ENCODE measurements around the gene EYA3.
A peak's percentile ranks its signal among the peaks of the same experiment; 100 is the strongest.

Gene EYA3

GRCh38 chr1:28112388-28113241 is 24.2 kb upstream of the EYA3 start:
- TF ChIP-seq ARNTL (CRISPR knock-in tag; IDR thresholded peaks at IDR 0.05; ENCODE audit: borderline replicate concordance, low read depth) (no peak), BACH2 (CRISPR knock-in tag; IDR thresholded peaks at IDR 0.05; ENCODE audit: borderline replicate concordance) (no peak), TCF4 (CRISPR knock-in tag; IDR thresholded peaks at IDR 0.05; ENCODE audit: borderline replicate concordance) (no peak), OSR1 (CRISPR knock-in tag; IDR thresholded peaks at IDR 0.05) (no peak), ZFP3 (CRISPR knock-in tag; IDR thresholded peaks at IDR 0.05) (no peak), ISL1 (CRISPR knock-in tag; IDR thresholded peaks at IDR 0.05) (no peak), PATZ1 (CRISPR knock-in tag; IDR thresholded peaks at IDR 0.05; ENCODE audit: borderline replicate concordance) (no peak), ZNF565 (CRISPR knock-in tag; conservative IDR thresholded peaks at IDR 0.05; ENCODE audit: low read depth) (no peak), ZNF70 (CRISPR knock-in tag; IDR thresholded peaks at IDR 0.05) (no peak), ZNF8 (CRISPR knock-in tag; IDR thresholded peaks at IDR 0.05) (no peak)
- TF ChIP-seq, protein P1, sequence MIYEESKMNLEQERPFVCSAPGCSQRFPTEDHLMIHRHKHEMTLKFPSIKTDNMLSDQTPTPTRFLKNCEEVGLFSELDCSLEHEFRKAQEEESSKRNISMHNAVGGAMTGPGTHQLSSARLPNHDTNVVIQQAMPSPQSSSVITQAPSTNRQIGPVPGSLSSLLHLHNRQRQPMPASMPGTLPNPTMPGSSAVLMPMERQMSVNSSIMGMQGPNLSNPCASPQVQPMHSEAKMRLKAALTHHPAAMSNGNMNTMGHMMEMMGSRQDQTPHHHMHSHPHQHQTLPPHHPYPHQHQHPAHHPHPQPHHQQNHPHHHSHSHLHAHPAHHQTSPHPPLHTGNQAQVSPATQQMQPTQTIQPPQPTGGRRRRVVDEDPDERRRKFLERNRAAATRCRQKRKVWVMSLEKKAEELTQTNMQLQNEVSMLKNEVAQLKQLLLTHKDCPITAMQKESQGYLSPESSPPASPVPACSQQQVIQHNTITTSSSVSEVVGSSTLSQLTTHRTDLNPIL (CRISPR knock-in tag; IDR thresholded peaks at IDR 0.05; ENCODE audit: low read depth): no peak
- ATAC-seq: peak; percentile 36; the same call in 2 of the 3 replicates

- no peak for ATAC-seq
- TF ChIP-seq GLIS3 (CRISPR knock-in tag; IDR thresholded peaks at IDR 0.05): no peak
- no peak for TF ChIP-seq CSRNP3 (CRISPR knock-in tag; IDR thresholded peaks at IDR 0.05)
Observed at GRCh38 chr1:28111157-28111556, 22.7 kb upstream of the EYA3 start.

- ATAC-seq: no peak
- no peak for TF ChIP-seq ESRRG (CRISPR knock-in tag; IDR thresholded peaks at IDR 0.05)
- no peak for TF ChIP-seq ZNF565 (CRISPR knock-in tag; conservative IDR thresholded peaks at IDR 0.05; ENCODE audit: low read depth)
- TF ChIP-seq ARNTL (CRISPR knock-in tag; IDR thresholded peaks at IDR 0.05; ENCODE audit: borderline replicate concordance, low read depth): no peak
- no peak for TF ChIP-seq BACH2 (CRISPR knock-in tag; IDR thresholded peaks at IDR 0.05; ENCODE audit: borderline replicate concordance)
- TF ChIP-seq TCF4 (CRISPR knock-in tag; IDR thresholded peaks at IDR 0.05; ENCODE audit: borderline replicate concordance): no peak
- no peak for TF ChIP-seq GLIS3 (CRISPR knock-in tag; IDR thresholded peaks at IDR 0.05)
- TF ChIP-seq, protein P2, sequence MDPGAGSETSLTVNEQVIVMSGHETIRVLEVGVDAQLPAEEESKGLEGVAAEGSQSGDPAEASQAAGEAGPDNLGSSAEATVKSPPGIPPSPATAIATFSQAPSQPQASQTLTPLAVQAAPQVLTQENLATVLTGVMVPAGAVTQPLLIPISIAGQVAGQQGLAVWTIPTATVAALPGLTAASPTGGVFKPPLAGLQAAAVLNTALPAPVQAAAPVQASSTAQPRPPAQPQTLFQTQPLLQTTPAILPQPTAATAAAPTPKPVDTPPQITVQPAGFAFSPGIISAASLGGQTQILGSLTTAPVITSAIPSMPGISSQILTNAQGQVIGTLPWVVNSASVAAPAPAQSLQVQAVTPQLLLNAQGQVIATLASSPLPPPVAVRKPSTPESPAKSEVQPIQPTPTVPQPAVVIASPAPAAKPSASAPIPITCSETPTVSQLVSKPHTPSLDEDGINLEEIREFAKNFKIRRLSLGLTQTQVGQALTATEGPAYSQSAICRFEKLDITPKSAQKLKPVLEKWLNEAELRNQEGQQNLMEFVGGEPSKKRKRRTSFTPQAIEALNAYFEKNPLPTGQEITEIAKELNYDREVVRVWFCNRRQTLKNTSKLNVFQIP (CRISPR knock-in tag; IDR thresholded peaks at IDR 0.05; ENCODE audit: borderline replicate concordance, low read depth): no peak
- TF ChIP-seq ZC3H10 (CRISPR knock-in tag; IDR thresholded peaks at IDR 0.05): no peak
- no peak for TF ChIP-seq OSR1 (CRISPR knock-in tag; IDR thresholded peaks at IDR 0.05)
- TF ChIP-seq CSRNP3 (CRISPR knock-in tag; IDR thresholded peaks at IDR 0.05): no peak
- TF ChIP-seq PPARA (CRISPR knock-in tag; IDR thresholded peaks at IDR 0.05; ENCODE audit: borderline replicate concordance): no peak
- TF ChIP-seq ZNF8 (CRISPR knock-in tag; IDR thresholded peaks at IDR 0.05): no peak
- no peak for TF ChIP-seq ISL1 (CRISPR knock-in tag; IDR thresholded peaks at IDR 0.05)
- no peak for TF ChIP-seq TSHZ2 (CRISPR knock-in tag; IDR thresholded peaks at IDR 0.05)
- no peak for TF ChIP-seq CSDC2 (CRISPR knock-in tag; IDR thresholded peaks at IDR 0.05)
- no peak for TF ChIP-seq ZFP30 (CRISPR knock-in tag; IDR thresholded peaks at IDR 0.05)
- no peak for TF ChIP-seq ZFP3 (CRISPR knock-in tag; IDR thresholded peaks at IDR 0.05)
- TF ChIP-seq PATZ1 (CRISPR knock-in tag; IDR thresholded peaks at IDR 0.05; ENCODE audit: borderline replicate concordance): no peak
- no peak for TF ChIP-seq TOX (CRISPR knock-in tag; IDR thresholded peaks at IDR 0.05; ENCODE audit: borderline replicate concordance)
Observed at GRCh38 chr1:28110555-28110954, 22.1 kb upstream of the EYA3 start.

All from SK-N-SH treated with all-trans-retinoic acid at 6 μM for 48 hours (cell line).